GM21737 (cell line): ENCODE data around the gene NUTM2E.
"Not testable (repeated sequence)": the region's sequence is repeated elsewhere in the genome, so short reads cannot be mapped to it uniquely, and the experiment has no call there.

Source experiments
- ATAC-seq: cut with Tn5 transposase; IDR thresholded peaks from one replicate; pipeline ENCODE4 v1.9.1; 2021; ENCODE audit warnings: mild to moderate bottlenecking, moderate library complexity; ENCODE audit not compliant: unreplicated experiment

Gene NUTM2E

DNA sequence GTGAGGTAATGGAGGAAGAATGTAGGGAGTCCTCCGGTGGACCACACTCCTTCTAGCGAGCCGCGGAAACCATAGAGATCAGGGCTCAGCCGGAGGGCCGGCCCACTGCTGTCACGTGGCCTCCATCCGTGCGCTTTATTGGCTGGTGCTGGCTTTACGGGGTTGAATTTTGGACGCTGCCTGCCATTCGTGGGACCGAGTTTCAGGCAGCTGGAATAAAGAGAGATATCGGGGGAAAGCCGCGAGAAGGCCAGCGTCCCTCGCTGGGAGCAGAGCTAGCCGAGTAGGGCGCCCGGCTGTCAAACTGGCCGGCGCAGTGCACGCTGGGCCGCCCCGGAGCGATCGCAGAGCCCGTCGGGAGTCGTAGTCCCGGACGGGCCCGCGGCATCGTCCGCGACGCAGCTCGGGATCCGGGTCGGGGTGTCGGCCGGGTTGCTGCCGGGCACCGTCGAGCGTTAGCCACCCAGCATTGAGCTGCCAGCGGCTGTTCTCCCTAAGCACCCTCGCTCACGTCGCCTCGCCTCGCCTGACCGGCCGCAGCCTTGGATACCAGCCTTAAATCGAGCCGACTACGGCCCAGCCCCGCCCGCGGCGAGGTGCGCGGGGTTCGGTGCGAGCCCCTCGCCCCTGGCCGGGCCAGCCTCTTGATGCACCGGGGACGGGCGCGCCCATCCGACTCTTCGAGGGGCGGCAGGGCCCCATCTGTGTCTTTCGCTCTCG lies at the start of gene NUTM2E:
TSS of gene NUTM2E (plus strand) at position 244 of the 720 bp plus-strand sequence. CDS start 15,002 bp downstream, outside the sequence.
- ATAC-seq = peak; percentile 87

DNA sequence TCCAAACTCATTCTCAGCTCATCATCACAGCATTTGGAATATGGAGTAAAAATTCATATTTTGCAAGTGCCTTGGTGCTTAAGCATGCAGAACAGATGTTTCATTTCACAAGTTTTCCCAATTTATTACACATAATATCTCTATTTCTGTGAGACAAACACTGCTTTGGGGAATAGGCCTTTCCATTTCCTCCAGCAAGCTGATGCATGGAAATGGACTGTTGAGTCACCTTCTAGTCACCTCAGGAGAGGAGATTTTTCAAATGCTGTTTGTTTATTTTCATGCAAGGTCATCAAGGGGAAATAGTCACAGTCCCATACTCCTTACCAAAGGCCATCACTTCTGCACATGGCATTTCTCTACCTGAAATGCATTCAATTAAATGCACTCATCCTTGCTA lies 48.5 kb upstream of the NUTM2E start:
- not testable (repeated sequence) for ATAC-seq

GRCh38 chr10:79779310-79779938 lies 47.1 kb upstream of the NUTM2E start:
- ATAC-seq = peak; percentile 80

- peak; percentile 19 for ATAC-seq
Measured at GRCh38 chr10:79779992-79780391, 46.5 kb upstream of the NUTM2E start.

- ATAC-seq = not testable (repeated sequence)
Measured at GRCh38 chr10:79781584-79781983, 45.0 kb upstream of the NUTM2E start.

DNA sequence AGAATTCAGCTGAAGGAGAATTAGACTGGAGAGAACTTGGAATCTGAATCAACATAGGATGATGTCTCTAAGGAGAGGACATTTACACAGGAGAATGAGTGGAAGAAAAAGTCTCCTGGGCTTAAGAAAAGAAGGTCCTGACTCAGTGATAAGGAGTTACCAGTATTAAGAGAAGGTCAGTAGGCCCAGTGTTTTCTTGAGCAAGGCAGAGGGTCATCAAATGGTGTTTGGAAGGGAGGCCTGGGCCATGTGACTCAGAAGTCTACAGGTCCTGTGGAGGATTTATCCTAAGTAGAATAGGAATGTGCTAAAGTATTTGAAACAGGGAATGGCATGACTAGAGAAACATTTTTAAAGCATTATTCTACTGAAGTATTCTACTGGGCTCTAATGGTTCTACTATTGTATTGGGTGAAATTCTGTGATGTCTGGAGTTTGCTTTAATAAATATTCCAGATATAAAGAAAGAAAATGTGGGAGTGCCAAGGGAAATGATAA lies 39.0 kb upstream of the NUTM2E start:
- not testable (repeated sequence) for ATAC-seq

DNA sequence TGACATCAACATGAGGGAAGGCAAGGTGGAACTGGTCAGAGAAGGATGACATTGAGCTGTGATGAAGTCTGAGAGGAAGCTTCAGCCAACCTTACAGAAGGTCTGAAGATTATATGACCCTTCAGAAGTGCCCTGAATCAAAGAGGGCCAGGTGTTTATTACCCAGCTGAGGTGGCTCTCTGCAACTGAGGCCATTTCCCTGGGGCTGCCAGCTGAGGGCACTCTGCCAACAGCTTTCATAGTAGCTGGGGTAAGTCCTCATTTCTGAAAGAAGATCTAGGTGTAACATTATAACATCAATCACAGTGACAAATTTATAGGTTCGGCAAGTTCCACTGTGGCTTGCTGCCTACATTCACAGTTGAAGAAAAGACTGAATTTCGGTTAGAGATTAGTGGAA lies 37.2 kb upstream of the NUTM2E start:
- ATAC-seq = not testable (repeated sequence)

- not testable (repeated sequence) for ATAC-seq
Measured at GRCh38 chr10:79791906-79792517, 34.5 kb upstream of the NUTM2E start.

GRCh38 chr10:79799337-79799736 lies 27.2 kb upstream of the NUTM2E start:
- not testable (repeated sequence) for ATAC-seq

DNA sequence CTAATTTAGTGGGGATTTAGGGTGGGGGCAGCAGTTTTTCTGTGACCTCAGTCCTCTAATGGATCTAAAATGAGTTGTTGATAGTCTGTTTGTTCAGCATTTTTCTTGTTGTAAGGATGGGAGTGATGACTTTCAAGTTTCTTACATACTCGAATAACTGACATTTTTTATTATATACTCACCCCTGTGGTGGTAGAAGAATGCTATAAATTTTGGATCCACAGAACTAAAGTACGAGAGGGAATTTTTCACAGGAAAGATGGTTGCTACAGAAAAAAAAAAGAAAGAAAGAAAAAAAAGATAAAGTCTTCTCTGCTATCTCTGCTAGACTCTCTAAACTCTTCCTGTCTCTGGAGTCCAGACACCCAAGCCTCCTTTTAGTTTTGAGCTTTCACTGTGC lies 20.7 kb upstream of the NUTM2E start:
- not testable (repeated sequence) for ATAC-seq

GRCh38 chr10:79811895-79812294 lies 14.6 kb upstream of the NUTM2E start:
- ATAC-seq = not testable (repeated sequence)

DNA sequence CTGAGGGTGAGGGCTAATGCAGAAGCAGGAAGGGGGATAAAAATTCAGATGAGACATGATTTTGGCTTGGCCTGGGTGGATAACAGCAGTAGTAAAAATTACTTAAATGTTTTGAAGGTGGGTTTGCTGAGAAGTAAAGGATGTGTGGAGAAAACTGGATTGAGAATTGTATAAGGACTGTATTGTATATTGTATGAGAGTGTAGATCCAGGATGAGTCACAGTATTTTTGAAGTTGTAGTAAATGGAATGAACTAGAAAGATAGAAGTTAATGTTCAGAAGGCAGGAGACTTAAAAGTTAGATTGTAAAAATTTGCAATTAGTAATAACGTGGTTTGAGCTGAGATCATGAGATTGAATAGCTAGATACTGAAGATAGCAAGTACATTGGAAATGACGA lies 10.2 kb upstream of the NUTM2E start:
- ATAC-seq = not testable (repeated sequence)

GRCh38 chr10:79823387-79823786 lies 3.2 kb upstream of the NUTM2E start:
- not testable (repeated sequence) for ATAC-seq

DNA sequence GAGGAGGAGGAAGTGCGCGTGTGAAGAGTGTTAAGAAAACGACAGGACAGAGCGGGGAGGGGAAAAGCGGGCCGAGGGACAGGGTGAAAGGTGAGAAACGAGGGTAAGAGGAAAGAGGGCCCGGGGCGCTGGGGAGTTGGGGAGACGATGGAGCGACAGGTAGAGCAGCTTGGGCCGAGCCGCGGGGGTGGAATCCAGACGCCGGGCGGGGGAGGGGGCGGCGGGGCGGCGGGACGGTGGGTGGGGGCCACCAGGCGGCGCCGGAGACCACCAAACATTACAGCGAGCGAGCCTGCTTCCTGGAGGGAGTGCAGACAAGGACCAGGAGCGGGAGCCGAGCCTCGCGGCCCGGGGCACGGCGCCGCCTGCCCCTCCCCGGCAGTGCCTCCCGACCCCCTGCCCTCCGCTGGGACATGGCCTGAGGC lies 940 bp upstream of the NUTM2E start:
- ATAC-seq = peak; percentile 30

GRCh38 chr10:79826131-79826495 lies 426 bp upstream of the NUTM2E start:
- ATAC-seq = not testable (repeated sequence)

GRCh38 chr10:79833833-79834232 lies 7.3 kb downstream of the NUTM2E start:
- not testable (repeated sequence) for ATAC-seq

- ATAC-seq = not testable (repeated sequence)
Measured at GRCh38 chr10:79835891-79836290, 9.4 kb downstream of the NUTM2E start.

- not testable (repeated sequence) for ATAC-seq
Measured at GRCh38 chr10:79836891-79837290, 10.4 kb downstream of the NUTM2E start.

- not testable (repeated sequence) for ATAC-seq
Measured at GRCh38 chr10:79838441-79838840, 11.9 kb downstream of the NUTM2E start.

GRCh38 chr10:79853191-79853854 lies 26.8 kb downstream of the NUTM2E start:
- ATAC-seq = not testable (repeated sequence)

DNA sequence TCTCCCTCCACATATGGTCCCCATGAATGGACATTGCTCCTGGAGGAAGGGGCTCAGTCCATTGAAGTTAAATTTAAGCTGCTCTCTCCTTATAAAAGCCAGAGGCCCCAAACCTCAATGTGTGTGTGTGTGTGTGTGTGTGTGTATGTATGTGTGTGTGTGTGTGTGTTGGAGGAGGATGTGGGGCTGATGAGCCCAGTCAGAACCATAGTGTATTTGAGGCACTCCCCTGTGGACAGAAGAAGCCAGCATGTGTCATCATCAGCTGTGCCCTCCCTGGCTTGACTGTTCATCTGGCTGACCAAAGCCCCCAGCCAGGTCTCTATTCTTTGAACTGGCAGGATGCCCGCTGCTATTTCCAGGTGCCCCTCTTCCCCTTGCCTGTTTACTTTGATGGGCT lies 35.7 kb downstream of the NUTM2E start:
- not testable (repeated sequence) for ATAC-seq
